Esophagus muscularis mucosa (tissue), 4 donors: ENCODE data around the gene DOK3. TPM values are rescaled to one million over a fixed set of nuclear protein-coding genes. Genes with fewer than 3 reads are reported as not detected.

Experiments
- DNase-seq: peaks from one replicate; pipeline ENCODE4 v3.0.0-alpha.2; 2017; ENCODE audit errors: extremely low spot score
- H3K27ac ChIP-seq, 4 donors: fragments of 200-600 bp; sonication (generic); replicated peaks in 1 of 4; 1 replicate in 3 of 4; 2 replicates in 1 of 4; pipeline ENCODE4 v1.5.1; 2016 to 2019; ENCODE audit warnings: mild to moderate bottlenecking in 1 of 4
- H3K27me3 ChIP-seq, 4 donors: fragments of 200-600 bp; sonication (generic); one replicate each; pipeline versions ENCODE4 v1.5.1 to v1.6.0; 2016 to 2019
- H3K36me3 ChIP-seq, 4 donors: fragments of 200-600 bp; sonication (generic); one replicate each; pipeline ENCODE4 v1.5.1; 2016 to 2019
- H3K4me1 ChIP-seq, 4 donors: fragments of 200-600 bp; sonication (generic); one replicate each; pipeline ENCODE4 v1.5.1; 2016 to 2019
- H3K4me3 ChIP-seq, 4 donors: fragments of 200-600 bp; sonication (generic); 1 replicate in 2 of 4; 2 replicates in 2 of 4; pipeline ENCODE4 v1.5.1; 2016 to 2019; ENCODE audit warnings: mild to moderate bottlenecking in 4 of 4, moderate library complexity in 1 of 4
- H3K9me3 ChIP-seq, 4 donors: fragments of 200-600 bp; sonication (generic); 1 replicate in 3 of 4; 2 replicates in 1 of 4; pipeline ENCODE4 v1.5.1; 2016 to 2019
- EP300 ChIP-seq: sonication (generic); formaldehyde crosslinking; IDR thresholded peaks from one replicate; pipeline ENCODE4 v1.6.1; 2017; ENCODE audit warnings: antibody characterized with exemption
- POLR2A ChIP-seq: fragments of 450-650 bp; IDR thresholded peaks from one replicate; pipeline ENCODE4 v1.6.1; 2017; ENCODE audit warnings: antibody characterized with exemption, moderate library complexity, mild to moderate bottlenecking, low read depth
- POLR2AphosphoS5 ChIP-seq, 2 donors: sonication (generic); formaldehyde crosslinking; IDR thresholded peaks; one replicate each; pipeline ENCODE4 v1.6.1; 2017; ENCODE audit warnings: antibody characterized with exemption in 2 of 2
- WGBS: methylation state at CpG from one replicate; pipeline ENCODE4 v1.1.5; 2018; 5-methylcytosine and 5-hydroxymethylcytosine counted together
- intact Hi-C: fragments of 100-400 bp; cut with DNase I; formaldehyde crosslinking; loops from one replicate; pipeline ENCODE4 v1.15.1; 2023
- total RNA-seq, 4 donors: library from RNA; depleted of rRNA; stranded (reverse); fragments of >200 nt; gene quantifications; one replicate each; pipeline versions ENCODE4 v1.1.0 to v1.2.1, GENCODE V29; 2016
- TF ChIP-seq, protein P1 (sequence below), 3 experiments: fragments of 200-600 bp in 2 of 3; fragments of 450-650 bp in 1 of 3; sonication (generic) in 2 of 3; IDR thresholded peaks; one replicate each; pipeline ENCODE4 v1.5.1; 2017 to 2019; ENCODE audit warnings: antibody characterized with exemption in 3 of 3, mild to moderate bottlenecking in 2 of 3, moderate library complexity in 1 of 3

The DOK3 gene
- total RNA-seq, 4 donors from 2014 or later, result 6.7 to 15.2 (median 7.5) TPM

DNA sequence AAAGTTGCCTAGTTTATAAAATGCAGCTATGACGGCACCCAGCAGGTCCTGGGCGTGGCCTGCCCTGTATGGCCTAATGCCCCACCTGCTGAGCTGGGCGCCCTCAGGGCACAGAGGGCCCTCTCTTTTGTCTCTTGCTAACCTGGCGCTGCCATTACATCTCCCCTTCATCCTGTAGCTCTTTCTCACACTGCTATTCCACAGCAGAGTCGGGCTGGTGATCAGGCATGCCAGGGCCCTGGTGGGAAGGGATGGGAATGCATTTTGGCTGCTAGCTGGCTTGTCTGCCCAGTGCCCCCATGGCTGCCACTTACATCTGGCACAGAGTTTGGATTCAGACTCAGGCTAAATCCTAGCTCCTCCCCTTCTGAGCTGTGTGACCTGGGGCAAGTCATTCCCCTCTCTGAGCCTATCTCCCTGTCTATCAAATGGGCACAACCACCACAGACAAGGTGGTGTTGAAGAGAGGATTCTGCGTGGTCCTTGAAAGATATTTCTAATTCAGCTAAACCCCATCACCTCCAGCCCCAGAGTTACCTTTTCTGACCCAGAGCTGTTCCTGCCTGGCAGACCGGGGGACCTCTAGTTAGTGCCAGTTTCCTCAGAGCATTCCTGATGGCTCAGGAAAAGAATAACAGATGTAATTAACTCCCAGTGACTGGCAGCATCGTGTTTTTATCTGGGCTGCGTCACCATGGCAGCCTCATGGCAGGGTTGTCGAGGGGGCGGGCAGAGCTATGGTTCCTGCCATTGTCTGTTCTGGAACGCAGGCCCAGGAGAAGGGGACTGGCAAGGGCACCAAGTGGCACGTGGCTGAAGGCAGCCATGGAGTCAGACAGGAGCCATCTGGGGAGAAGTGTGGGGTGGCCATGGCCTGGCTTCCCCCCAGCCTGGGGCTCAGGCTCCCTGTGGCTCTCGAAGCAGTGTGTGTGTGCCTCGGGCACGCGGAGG lies 56.7 kb downstream of the DOK3 start:
- TF ChIP-seq POLR2AphosphoS5 (IDR thresholded peaks at IDR 0.05) (no peak), POLR2A (no peak), EP300 (no peak)
- TF ChIP-seq, protein P1, sequence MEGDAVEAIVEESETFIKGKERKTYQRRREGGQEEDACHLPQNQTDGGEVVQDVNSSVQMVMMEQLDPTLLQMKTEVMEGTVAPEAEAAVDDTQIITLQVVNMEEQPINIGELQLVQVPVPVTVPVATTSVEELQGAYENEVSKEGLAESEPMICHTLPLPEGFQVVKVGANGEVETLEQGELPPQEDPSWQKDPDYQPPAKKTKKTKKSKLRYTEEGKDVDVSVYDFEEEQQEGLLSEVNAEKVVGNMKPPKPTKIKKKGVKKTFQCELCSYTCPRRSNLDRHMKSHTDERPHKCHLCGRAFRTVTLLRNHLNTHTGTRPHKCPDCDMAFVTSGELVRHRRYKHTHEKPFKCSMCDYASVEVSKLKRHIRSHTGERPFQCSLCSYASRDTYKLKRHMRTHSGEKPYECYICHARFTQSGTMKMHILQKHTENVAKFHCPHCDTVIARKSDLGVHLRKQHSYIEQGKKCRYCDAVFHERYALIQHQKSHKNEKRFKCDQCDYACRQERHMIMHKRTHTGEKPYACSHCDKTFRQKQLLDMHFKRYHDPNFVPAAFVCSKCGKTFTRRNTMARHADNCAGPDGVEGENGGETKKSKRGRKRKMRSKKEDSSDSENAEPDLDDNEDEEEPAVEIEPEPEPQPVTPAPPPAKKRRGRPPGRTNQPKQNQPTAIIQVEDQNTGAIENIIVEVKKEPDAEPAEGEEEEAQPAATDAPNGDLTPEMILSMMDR (IDR thresholded peaks at IDR 0.05), result no peak
- Histone ChIP-seq H3K36me3 (peaks cover 0 to 13% (median 5%) of the 10 kb centered on the region in 4 donors), H3K27ac (no peak overlapping the region), H3K27me3 (peaks cover 0 to 54% (median 6%) of the 10 kb centered on the region in 4 donors), H3K4me1 (peaks cover 31 to 49% (median 46%) of the 10 kb centered on the region in 4 donors), H3K9me3 (no peaks in the 10 kb centered on the region), H3K4me3 (no peak overlapping the region)
- DNase-seq, result no peak
- 82% methylated on average over 16 of the region's 17 CpGs for WGBS
- intact Hi-C loops, result loop anchor here (10.0 kb wide), 1 partner anchor 138 kb away; the partner anchor contains the start of gene MXD3

Other genes with a start within 250 kb of the DOK3 start
- gene RAB24, start 206.1 kb downstream of the DOK3 start, total RNA-seq, result 10 to 100 TPM; 20.0 to 35.4 (median 31.1) TPM
- 10 to 100 TPM; 80.6 to 93.6 (median 88.2) TPM for gene PRELID1, start 206.0 kb downstream of the DOK3 start, total RNA-seq
- gene MXD3, start 197.9 kb downstream of the DOK3 start, total RNA-seq, result 10 to 100 TPM in 1 of 4 donors, 1 to 10 TPM in 3; 2.5 to 11.2 (median 7.9) TPM
- 100 to 1,000 TPM in 3 of 4 donors, 10 to 100 TPM in 1; 95.1 to 168 (median 128) TPM for gene LMAN2, start 158.2 kb downstream of the DOK3 start, total RNA-seq
- gene RGS14, start 151.9 kb downstream of the DOK3 start, total RNA-seq, result 10 to 100 TPM in 2 of 4 donors, 1 to 10 TPM in 2; 3.7 to 18.3 (median 11.9) TPM
- gene SLC34A1, start 125.4 kb downstream of the DOK3 start, total RNA-seq, result not detected
- gene PFN3, start 109.2 kb downstream of the DOK3 start, total RNA-seq, result not detected
- under 1 TPM in 1 of 4 donors, not detected in 3; 0.17 TPM for gene F12, start 100.3 kb downstream of the DOK3 start, total RNA-seq
- gene GRK6, start 83.2 kb downstream of the DOK3 start, total RNA-seq, result 10 to 100 TPM; 29.1 to 44.7 (median 36.3) TPM
- gene PRR7, start 63.0 kb downstream of the DOK3 start, total RNA-seq, result 1 to 10 TPM in 2 of 4 donors, under 1 TPM in 2; 0.42 to 2.5 (median 1.6) TPM
- gene DBN1, start 36.2 kb downstream of the DOK3 start, total RNA-seq, result 100 to 1,000 TPM in 3 of 4 donors, 10 to 100 TPM in 1; 92.2 to 160 (median 130) TPM
- gene PDLIM7, start 12.2 kb downstream of the DOK3 start, total RNA-seq, result 1,000 to 10,000 TPM in 1 of 4 donors, 100 to 1,000 TPM in 3; 316 to 1,085 (median 575) TPM
- 10 to 100 TPM; 58.1 to 92.1 (median 66.0) TPM for gene DDX41, start 7.1 kb upstream of the DOK3 start, total RNA-seq
- 10 to 100 TPM; 24.4 to 65.6 (median 50.7) TPM for gene FAM193B, start 44.7 kb upstream of the DOK3 start, total RNA-seq
- 10 to 100 TPM; 47.3 to 75.7 (median 62.3) TPM for gene TMED9, start 82.4 kb upstream of the DOK3 start, total RNA-seq
- 10 to 100 TPM; 14.3 to 17.9 (median 16.9) TPM for gene B4GALT7, start 90.3 kb upstream of the DOK3 start, total RNA-seq